ENCODE data around the gene ZNF860.

DNA sequence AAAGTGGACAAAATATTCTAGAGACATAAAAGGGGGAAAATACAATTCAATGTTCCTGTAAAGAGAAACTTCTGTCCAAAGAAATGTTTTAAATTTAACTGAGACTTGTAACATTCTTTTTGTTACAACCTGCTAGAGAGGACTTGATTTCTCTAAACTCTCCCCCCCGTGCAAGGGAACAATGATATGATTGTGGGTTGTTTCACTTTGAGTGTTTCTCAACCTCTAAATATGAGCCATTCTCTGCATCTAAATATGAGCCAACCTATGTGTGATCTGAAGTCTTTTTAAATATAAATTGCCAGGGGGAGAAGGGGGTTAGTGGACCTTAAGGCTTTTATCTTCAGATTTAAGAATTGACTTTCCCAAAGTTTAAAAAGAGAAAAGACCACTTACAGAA lies 14.6 kb downstream of the ZNF860 start:
- TF ChIP-seq, protein P1, sequence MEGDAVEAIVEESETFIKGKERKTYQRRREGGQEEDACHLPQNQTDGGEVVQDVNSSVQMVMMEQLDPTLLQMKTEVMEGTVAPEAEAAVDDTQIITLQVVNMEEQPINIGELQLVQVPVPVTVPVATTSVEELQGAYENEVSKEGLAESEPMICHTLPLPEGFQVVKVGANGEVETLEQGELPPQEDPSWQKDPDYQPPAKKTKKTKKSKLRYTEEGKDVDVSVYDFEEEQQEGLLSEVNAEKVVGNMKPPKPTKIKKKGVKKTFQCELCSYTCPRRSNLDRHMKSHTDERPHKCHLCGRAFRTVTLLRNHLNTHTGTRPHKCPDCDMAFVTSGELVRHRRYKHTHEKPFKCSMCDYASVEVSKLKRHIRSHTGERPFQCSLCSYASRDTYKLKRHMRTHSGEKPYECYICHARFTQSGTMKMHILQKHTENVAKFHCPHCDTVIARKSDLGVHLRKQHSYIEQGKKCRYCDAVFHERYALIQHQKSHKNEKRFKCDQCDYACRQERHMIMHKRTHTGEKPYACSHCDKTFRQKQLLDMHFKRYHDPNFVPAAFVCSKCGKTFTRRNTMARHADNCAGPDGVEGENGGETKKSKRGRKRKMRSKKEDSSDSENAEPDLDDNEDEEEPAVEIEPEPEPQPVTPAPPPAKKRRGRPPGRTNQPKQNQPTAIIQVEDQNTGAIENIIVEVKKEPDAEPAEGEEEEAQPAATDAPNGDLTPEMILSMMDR (IDR thresholded peaks at IDR 0.05) = no peak
- TF ChIP-seq EZH2 (IDR thresholded peaks at IDR 0.05; ENCODE audit: borderline replicate concordance, insufficient read depth, low read depth, low read length, poor library complexity, severe bottlenecking) = no peak
